GM12873 (cell line): ENCODE results near the gene C13orf46.

Experiments
- TF ChIP-seq, protein P1 (sequence below): IDR thresholded peaks from 2 replicates; pipeline ENCODE4 v1.5.1; 2012; ENCODE audit warnings: low read depth, mild to moderate bottlenecking, moderate library complexity, low read length, control low read depth; ENCODE audit not compliant: insufficient read depth; ENCODE audit errors: missing control alignments

Gene C13orf46

DNA sequence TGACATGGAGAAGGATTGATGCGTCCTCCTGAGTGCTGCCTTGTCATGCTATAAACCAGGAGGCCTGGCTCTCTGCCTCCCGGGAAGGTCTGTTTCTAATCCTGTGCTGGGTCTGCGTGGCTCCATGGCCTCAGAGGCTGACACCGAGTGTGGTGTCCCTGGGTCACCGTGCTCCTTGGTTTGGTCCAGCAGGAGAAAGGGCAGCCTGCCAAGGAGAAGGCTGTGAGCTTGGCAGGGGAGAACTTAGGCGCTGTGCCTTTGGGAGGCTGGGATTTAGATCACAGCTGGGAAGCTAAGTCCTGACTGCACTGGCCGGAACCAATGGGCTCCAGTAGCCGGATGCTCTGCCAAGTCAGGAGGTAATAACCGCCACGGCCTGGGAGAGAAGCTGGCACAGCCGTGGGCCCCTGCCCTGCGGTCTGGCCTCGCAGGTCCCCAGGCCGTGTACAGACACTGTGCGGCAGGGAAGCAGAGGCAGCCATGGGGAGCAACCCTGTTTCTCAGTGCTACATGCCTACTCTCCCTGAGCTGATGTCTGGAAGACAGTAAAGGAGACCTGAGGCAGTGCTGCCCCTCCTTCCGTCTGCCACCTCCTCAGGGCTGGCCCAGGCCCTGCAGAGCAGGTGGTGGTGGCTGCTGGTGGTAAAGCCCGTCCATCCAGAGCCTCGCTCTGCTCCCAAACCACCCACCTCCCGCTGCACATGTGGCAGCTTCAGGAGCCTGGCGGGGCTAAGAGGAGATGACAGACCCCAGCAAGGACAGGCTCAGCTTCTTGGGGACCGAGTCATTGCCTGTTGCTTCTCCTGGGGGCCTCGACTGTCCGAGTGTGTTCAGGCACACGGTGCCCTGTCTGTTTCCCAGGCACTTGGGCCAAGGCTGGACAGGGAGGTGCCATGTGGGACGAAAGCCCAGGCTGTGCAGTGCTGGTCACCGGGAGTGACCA lies 44.9 kb downstream of the C13orf46 start:
- TF ChIP-seq, protein P1, sequence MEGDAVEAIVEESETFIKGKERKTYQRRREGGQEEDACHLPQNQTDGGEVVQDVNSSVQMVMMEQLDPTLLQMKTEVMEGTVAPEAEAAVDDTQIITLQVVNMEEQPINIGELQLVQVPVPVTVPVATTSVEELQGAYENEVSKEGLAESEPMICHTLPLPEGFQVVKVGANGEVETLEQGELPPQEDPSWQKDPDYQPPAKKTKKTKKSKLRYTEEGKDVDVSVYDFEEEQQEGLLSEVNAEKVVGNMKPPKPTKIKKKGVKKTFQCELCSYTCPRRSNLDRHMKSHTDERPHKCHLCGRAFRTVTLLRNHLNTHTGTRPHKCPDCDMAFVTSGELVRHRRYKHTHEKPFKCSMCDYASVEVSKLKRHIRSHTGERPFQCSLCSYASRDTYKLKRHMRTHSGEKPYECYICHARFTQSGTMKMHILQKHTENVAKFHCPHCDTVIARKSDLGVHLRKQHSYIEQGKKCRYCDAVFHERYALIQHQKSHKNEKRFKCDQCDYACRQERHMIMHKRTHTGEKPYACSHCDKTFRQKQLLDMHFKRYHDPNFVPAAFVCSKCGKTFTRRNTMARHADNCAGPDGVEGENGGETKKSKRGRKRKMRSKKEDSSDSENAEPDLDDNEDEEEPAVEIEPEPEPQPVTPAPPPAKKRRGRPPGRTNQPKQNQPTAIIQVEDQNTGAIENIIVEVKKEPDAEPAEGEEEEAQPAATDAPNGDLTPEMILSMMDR: no peak

DNA sequence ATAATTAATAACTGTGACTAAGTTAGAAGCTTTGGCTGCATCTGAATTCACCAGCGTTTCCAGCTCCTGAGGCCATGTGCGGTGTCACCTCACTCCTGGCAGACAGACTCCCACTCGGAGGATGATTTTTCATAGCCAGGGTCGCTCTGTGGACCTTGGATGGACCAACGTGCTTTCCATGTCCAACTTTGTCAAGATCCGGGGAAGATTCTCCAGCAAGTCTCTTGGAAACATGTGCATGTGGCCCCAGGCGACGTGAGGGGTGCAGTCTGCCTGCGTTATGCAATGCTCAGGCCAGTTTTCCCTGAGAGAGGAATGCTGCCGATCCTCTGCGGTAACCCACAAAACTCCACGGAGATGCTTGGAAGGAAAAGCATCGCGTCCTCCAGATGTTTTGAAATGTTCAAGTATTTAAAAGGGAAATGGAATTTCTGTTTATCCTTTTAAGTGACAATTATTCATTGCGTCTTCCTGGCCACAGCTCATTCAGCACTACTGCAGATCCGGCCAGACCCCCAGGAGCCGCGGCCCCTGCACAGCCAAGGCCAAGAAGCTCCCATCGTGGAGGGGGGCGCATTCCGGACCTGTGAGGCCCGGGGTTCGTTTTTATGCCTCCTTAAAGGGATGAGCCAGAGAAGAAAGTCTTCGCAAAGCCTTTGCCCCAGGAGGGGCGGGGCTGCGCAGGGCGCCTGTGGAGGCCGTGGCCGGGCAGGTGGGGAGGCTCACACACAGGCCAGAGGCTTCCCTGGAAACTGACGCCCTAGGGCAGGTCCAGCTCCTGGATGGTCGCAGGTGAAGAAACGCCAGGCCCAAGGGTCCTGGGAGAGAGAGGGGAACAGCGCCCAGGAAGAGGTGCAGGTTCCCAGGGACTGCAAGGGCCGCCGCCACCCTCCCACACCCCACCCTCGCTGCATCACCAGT lies 46.0 kb downstream of the C13orf46 start:
- TF ChIP-seq, protein P1: no peak

DNA sequence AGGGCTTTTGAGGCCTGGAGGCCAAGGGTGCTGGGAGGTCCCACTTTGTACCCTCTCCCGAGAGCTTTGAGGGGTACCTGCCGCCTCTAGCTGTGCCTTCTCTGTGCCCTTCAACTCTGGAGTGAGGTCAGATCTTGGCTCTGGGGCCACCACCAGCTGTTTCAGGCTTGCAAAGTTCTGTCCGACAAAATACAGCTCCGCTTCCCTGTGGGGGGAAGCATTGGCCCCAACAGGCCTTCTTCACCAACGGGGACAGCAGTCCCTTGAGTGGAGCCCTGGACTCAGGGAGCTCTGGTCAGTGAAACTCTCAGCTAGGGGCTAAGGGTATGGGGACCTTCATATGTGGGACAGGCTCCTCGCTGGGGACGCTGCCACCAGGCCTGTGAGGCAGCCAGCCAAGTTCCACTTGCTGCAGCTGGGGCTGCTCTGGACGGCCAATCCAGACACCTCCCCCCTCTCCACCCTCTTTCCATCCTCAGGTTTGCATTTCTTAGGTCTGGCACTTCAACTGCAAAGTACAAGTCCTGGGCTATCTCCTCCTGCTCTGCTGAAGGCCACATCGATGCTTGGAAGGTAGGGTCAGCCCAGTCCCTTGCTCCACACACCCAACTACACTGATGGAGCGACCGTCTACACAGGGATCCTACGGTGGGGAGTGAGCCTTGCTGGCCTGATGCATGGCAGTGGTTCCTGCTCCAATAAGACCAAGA lies 46.8 kb downstream of the C13orf46 start:
- TF ChIP-seq, protein P1: no peak

DNA sequence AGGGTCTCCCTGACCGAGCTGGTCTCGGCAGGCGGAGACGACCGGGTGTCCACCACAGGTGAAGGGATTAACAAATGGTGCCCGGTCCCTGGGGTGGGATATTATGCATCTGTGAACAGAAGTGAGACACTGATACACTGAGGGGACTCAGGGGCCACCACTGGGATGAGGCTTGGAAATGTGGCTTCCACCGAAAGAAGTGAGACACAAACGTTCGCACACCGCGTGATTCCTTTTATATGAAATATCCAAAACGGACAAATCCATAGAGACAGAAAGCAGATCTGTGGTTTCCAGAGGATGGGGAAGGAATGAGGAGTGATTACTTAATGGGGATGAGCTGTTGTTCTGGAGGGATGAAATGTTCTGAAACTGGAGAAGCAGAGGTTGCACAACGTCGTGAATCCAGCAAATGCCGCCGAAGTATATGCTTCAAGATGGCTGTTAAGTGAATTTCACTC lies 47.5 kb downstream of the C13orf46 start:
- TF ChIP-seq, protein P1: no peak

DNA sequence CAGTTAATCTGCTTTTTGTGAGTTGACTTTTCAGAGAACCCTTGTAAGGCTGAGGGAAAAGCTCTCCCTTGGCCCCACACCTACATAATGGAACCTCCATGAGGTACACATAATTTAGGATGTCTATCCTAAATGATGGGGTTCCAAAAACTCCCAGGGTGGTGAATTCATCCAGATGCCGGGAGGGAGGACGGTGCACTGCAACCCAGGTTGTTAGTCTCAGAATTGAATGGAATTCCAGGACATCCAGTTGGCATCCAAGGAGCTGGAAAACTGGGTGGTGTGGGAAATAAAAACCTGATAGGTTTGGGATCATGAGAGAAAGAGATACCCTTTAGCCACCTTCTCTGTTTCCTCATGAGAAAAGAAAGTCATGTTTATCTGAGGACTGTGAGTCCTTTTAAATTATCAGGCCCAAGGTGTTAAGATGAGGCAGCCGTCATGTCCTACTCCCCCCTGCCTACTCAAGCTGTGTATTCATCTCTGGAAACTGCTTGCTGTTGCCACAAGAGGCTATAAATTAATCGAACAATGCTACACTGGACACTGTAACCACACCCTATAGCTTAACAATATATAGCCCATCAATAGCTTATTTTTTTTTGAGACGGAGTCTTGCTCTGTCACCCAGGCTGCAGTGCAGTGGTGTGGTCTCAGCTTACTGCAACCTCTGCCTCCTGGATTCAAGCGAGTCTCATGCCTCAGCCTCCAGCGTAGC lies 49.5 kb downstream of the C13orf46 start:
- TF ChIP-seq, protein P1: no peak

DNA sequence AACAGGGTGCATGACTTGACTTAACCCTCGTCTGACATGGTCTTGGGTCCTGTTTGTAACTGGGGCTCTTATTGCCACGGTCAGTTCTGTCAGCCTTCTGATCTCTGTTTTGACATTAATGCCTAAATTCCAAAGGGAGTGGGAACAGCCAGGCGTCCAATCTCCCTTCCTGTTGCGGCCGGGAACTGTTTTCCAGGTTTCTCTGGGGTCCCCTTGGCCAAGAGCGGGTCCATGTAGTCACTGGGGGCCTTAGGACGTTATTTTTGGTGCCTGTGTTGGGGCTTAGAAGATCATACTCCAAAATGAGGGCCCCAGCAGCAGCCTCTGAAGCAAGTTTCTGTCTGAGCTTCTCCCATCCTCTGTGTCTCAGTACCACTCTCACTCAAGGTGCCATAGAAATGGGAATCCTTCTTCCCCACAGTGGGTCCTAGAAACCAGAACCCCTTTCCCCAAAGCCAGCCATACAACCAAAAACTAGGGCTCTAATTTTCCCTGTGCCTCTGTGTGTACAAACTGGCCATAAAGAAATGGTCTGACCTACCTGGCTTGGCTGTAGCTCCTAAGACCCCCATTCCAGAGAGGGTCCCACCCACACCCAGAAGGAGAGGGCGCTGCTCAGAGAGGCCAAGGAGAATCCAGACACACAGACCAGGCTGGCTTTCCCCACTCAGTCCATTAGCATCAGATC lies 50.4 kb downstream of the C13orf46 start:
- TF ChIP-seq, protein P1: no peak
